Vagina (tissue), 2 donors: ENCODE results near the gene KRTAP20-3.

Experiments used
- POLR2A ChIP-seq, 2 donors: fragments of 450-650 bp; IDR thresholded peaks; one replicate each; pipeline ENCODE4 v1.6.1; 2017; ENCODE audit warnings: antibody characterized with exemption in 2 of 2, mild to moderate bottlenecking in 2 of 2, moderate library complexity in 2 of 2
- TF ChIP-seq, protein P1 (sequence below), 3 experiments: fragments of 450-650 bp in 2 of 3; fragments of 200-600 bp in 1 of 3; sonication (generic) in 1 of 3; IDR thresholded peaks; one replicate each; pipeline ENCODE4 v1.5.1; 2017 to 2019; ENCODE audit warnings: antibody characterized with exemption in 3 of 3, mild to moderate bottlenecking in 2 of 3, moderate library complexity in 2 of 3

GRCh38 chr21:30646904-30647414 lies 4.3 kb downstream of the KRTAP20-3 start:
- TF ChIP-seq, protein P1, sequence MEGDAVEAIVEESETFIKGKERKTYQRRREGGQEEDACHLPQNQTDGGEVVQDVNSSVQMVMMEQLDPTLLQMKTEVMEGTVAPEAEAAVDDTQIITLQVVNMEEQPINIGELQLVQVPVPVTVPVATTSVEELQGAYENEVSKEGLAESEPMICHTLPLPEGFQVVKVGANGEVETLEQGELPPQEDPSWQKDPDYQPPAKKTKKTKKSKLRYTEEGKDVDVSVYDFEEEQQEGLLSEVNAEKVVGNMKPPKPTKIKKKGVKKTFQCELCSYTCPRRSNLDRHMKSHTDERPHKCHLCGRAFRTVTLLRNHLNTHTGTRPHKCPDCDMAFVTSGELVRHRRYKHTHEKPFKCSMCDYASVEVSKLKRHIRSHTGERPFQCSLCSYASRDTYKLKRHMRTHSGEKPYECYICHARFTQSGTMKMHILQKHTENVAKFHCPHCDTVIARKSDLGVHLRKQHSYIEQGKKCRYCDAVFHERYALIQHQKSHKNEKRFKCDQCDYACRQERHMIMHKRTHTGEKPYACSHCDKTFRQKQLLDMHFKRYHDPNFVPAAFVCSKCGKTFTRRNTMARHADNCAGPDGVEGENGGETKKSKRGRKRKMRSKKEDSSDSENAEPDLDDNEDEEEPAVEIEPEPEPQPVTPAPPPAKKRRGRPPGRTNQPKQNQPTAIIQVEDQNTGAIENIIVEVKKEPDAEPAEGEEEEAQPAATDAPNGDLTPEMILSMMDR (IDR thresholded peaks at IDR 0.05): no peak
- no peak for TF ChIP-seq POLR2A (IDR thresholded peaks at IDR 0.05)
